GM18508 (cell line): ENCODE data around the gene TRIM49.
"Not testable (repeated sequence)": the region's sequence is repeated elsewhere in the genome, so short reads cannot be mapped to it uniquely, and the experiment has no call there.

Experiments used
- ATAC-seq: cut with Tn5 transposase; IDR thresholded peaks from one replicate; pipeline ENCODE4 v1.9.1; 2021; ENCODE audit warnings: moderate number of reproducible peaks; ENCODE audit not compliant: insufficient read depth, unreplicated experiment

TRIM49 gene, protein sequence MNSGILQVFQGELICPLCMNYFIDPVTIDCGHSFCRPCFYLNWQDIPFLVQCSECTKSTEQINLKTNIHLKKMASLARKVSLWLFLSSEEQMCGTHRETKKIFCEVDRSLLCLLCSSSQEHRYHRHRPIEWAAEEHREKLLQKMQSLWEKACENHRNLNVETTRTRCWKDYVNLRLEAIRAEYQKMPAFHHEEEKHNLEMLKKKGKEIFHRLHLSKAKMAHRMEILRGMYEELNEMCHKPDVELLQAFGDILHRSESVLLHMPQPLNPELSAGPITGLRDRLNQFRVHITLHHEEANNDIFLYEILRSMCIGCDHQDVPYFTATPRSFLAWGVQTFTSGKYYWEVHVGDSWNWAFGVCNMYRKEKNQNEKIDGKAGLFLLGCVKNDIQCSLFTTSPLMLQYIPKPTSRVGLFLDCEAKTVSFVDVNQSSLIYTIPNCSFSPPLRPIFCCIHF

DNA sequence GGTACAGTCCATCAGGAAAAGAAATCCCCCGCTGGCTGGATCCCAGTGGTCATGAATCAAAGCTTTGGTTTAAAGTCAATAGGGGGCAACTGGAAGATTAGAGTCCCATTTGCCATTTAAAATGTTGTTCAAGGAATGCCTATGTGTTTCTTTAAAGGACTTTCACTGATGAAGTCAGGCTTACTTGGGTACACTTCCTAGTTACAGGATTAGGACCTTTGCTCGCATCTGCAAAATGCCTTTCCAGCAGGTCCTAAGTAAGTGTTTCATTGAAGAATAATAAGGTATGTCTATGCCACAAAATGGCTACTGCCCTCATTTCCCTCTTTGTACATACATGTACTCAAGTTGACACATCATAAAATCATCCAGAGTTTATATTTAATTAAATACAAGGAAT, at the start of gene TRIM49:
Gene TRIM49 (minus strand): TSS at position 101 of the 400 bp plus-strand sequence. CDS start 4,106 bp downstream, outside the sequence.
- ATAC-seq: not testable (repeated sequence)

- ATAC-seq: not testable (repeated sequence)
Measured at GRCh38 chr11:89826694-89827093, 18.3 kb upstream of the TRIM49 start.

DNA sequence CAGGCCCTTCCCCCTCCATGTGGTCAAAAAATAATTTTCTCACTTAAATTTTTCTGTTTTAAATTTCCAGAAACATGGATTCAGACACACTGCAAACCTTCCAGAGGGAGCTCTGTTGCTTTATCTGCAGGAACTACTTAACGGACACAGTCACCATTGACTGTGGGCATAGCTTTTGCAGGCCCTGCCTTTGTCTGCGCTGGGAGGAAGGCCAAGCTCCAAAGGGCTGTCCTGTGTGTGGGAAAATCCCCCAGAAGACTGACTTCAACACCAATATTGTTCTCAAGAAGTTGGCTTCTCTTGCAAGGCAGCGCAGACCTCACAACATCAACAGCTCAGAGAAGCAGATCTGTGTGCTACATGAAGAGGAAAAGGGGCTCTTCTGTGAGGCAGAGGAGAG, 11.6 kb upstream of the TRIM49 start:
- not testable (repeated sequence) for ATAC-seq

- not testable (repeated sequence) for ATAC-seq
Measured at GRCh38 chr11:89813535-89813934, 5.2 kb upstream of the TRIM49 start.

GRCh38 chr11:89787506-89788063, 20.8 kb downstream of the TRIM49 start:
- ATAC-seq: not testable (repeated sequence)

GRCh38 chr11:89785726-89786125, 22.6 kb downstream of the TRIM49 start:
- ATAC-seq: not testable (repeated sequence)

GRCh38 chr11:89750822-89751221, 57.6 kb downstream of the TRIM49 start:
- ATAC-seq: not testable (repeated sequence)
